KOPT-K1 (cell line): ENCODE data around the gene CTXND1.
"Not testable (repeated sequence)": the region's sequence is repeated elsewhere in the genome, so short reads cannot be mapped to it uniquely, and the experiment has no call there.

Experiments
- H3K27ac ChIP-seq: fragments of 200-600 bp; sonication (generic); 2 replicates; pipeline ENCODE4 v1.5.1; 2016; ENCODE audit warnings: antibody characterized with exemption, mild to moderate bottlenecking, low read depth, low read length; ENCODE audit not compliant: poor library complexity, severe bottlenecking
- H3K36me3 ChIP-seq: fragments of 200-600 bp; sonication (generic); 2 replicates; pipeline ENCODE4 v1.5.1; 2017; ENCODE audit warnings: antibody characterized with exemption, mild to moderate bottlenecking, low read length, moderate library complexity; ENCODE audit not compliant: insufficient read depth
- H3K9me3 ChIP-seq: fragments of 200-600 bp; sonication (generic); 2 replicates; pipeline ENCODE4 v1.5.1; 2017; ENCODE audit warnings: antibody characterized with exemption, low read length, mild to moderate bottlenecking; ENCODE audit not compliant: insufficient read depth, poor library complexity, severe bottlenecking

The CTXND1 gene

DNA sequence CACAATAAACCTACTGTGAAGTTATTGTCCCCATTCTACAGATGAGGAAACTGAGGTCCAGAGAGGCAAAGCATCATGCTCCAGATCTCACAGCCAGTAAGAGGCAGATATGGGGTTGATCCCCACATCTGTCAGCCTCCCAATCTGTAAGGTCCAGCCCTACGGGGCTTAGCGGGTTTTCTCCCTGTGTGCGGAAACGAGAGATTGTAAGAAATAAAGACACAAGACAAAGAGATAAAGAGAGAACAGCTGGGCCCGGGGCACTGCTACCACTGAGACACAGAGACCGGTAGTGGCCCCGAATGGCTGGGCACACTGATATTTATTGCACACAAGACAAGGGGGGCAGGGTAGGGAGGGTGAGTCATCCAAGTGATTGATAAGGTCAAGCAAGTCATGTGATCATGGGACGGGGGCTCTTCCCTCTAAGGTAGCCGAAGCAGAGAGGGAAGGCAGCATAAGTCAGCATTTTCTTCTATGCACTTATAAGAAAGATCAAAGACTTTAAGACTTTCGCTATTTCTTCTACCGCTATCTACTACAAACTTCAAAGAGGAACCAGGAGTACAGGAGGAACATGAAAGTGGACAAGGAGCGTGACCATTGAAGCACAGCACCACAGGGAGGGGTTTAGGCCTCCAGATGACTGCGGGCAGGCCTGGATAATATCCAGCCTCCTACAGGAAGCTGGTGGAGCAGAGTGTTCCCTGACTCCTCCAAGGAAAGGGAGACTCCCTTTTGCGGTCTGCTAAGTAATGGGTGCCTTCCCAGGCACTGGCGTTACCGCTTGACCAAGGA, 96.4 kb downstream of the CTXND1 start:
- not testable (repeated sequence) for H3K9me3 ChIP-seq
- Histone ChIP-seq H3K27ac (peak overlapping the region; percentile 13), H3K36me3 (peaks cover 16% of the 10 kb centered on the region; the same call in 1 of the 2 replicates)

- H3K36me3 ChIP-seq, result peaks cover 13% of the 10 kb centered on the region; the same call in 1 of the 2 replicates
- H3K9me3 ChIP-seq, result no peaks in the 10 kb centered on the region
- peak overlapping the region; percentile 13 for H3K27ac ChIP-seq
Measured at GRCh38 chr15:80155001-80155377, 97.0 kb downstream of the CTXND1 start.

DNA sequence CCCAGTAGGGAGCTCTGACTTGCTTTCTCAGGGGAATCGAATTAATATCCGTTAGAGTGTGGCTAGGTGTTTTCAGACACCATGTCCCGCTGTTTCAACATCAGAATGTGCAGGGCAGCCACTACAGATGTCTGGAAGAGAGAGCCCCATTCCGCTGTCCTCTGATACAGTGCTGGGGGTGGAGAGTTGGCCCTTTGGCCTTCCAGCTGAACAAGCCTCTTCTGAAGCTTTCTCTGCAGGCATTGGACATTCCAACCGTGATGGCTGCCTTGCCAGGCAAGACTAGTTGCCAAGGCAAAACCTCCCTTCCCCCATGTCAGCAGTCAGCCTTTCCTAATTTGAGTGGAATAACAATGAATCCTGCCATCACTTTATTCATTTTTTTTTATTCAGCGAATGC, 97.7 kb downstream of the CTXND1 start:
- peak overlapping the region; percentile 72 for H3K27ac ChIP-seq
- H3K36me3 ChIP-seq, result peaks cover 8% of the 10 kb centered on the region; the same call in 1 of the 2 replicates
- no peaks in the 10 kb centered on the region for H3K9me3 ChIP-seq

DNA sequence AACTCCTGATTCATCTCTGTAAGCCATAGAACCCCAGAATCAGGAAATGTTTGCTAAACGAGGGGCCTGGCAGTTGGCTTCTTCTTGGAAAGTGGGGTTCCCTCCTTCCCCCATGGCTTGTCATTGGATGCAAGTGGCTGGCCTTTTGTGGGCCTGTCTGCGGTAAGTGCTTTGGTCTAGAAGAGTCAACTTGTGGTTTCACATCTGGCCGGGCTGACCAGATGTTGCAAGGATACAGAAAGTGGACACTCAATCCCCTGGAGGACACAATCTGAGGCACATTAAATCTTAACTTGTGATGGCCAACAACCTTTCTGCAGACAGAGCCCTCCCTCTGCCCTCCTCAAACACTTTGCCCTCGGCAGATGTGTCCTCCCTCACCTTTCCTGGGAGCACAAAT, 98.1 kb downstream of the CTXND1 start:
- Histone ChIP-seq H3K9me3 (no peaks in the 10 kb centered on the region), H3K27ac (peak overlapping the region; percentile 72), H3K36me3 (peaks cover 8% of the 10 kb centered on the region; the same call in 1 of the 2 replicates)

- peak within 1 kb of the TSS; percentile 72 for H3K27ac ChIP-seq
- peaks cover 2% of the 10 kb centered on the region; the same call in 1 of the 2 replicates for H3K36me3 ChIP-seq
- no peaks in the 10 kb centered on the region for H3K9me3 ChIP-seq
Measured at GRCh38 chr15:80152896-80153876, 98.8 kb downstream of the CTXND1 start, which contains the start of gene FAH. Gene FAH (plus strand): TSS chr15:80152999. CDS start chr15:80153055, 56 bp downstream.

DNA sequence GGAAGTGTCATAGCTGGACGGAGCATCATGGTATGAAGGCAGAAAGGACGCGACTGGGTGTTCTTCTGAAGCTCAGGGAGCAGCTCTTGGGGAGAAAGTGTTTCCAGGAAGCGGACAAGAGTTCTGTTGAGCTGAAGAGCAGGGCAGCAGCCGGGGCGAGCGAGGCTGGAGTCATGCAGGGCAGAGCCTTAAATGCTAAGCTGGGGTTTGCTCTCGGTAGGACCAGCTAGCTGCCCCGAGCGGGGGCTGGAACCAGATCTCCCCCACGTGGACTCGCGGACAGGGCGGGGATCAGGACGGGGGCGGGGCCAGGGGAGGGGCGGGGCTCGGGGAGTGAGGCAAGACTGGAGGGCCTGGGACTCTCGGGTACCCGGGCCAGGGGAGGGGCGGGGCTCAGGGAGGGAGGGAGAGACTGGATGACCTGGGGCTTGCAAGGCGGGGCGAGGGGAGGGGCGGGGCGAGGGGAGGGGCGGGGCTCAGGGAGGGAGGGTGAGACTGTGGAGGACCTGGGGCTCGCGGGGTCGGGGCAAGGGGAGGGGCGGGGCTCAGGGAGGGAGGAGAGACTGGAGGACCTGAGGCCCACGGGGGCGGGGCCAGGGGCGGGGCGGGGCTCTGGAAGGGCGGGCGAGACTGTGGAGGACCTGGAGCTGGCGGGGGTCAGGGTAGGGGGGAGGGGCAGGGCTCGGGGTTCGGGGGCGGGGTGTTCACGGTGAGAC, 99.7 kb downstream of the CTXND1 start:
- no peaks in the 10 kb centered on the region for H3K9me3 ChIP-seq
- no peak overlapping the region for H3K27ac ChIP-seq
- no peaks in the 10 kb centered on the region for H3K36me3 ChIP-seq

- Histone ChIP-seq H3K36me3 (no peaks in the 10 kb centered on the region), H3K9me3 (no peaks in the 10 kb centered on the region), H3K27ac (no peak overlapping the region)
Measured at GRCh38 chr15:80151576-80151975, 100.4 kb downstream of the CTXND1 start.

GRCh38 chr15:80151148-80151547, 100.9 kb downstream of the CTXND1 start:
- Histone ChIP-seq H3K9me3 (no peaks in the 10 kb centered on the region), H3K27ac (no peak overlapping the region), H3K36me3 (no peaks in the 10 kb centered on the region)
